GM23338 (cell line): ENCODE data around the gene PITHD1.
"Not testable (repeated sequence)": the region's sequence is repeated elsewhere in the genome, so short reads cannot be mapped to it uniquely, and the experiment has no call there.

Source experiments
- CREB1 ChIP-seq: fragments of 250-450 bp; sonication (Bioruptor Pico); IDR thresholded peaks from 2 replicates; pipeline ENCODE4 v1.5.0; 2020; ENCODE audit warnings: low read depth, mild to moderate bottlenecking, moderate library complexity
- ETS1 ChIP-seq: IDR thresholded peaks from 2 replicates; pipeline ENCODE4 v1.6.1; 2016; ENCODE audit warnings: antibody characterized with exemption
- EZH2 ChIP-seq: fragments of 200-600 bp; sonication (generic); IDR thresholded peaks from one replicate; pipeline ENCODE4 v1.8.0; 2017; ENCODE audit warnings: antibody characterized with exemption, mild to moderate bottlenecking, low read depth; ENCODE audit not compliant: unreplicated experiment
- EZH2phosphoT487 ChIP-seq: fragments of 200-600 bp; sonication (generic); IDR thresholded peaks from one replicate; pipeline ENCODE4 v1.8.1; 2018; ENCODE audit warnings: antibody characterized with exemption; ENCODE audit not compliant: unreplicated experiment
- JUNB ChIP-seq: IDR thresholded peaks from one replicate; pipeline ENCODE4 v1.6.1; 2016; ENCODE audit warnings: antibody characterized with exemption; ENCODE audit not compliant: unreplicated experiment
- NANOG ChIP-seq: IDR thresholded peaks from 2 replicates; pipeline ENCODE4 v1.6.1; 2016; ENCODE audit warnings: antibody characterized with exemption, borderline replicate concordance
- POLR2AphosphoS5 ChIP-seq: IDR thresholded peaks from 2 replicates; pipeline ENCODE4 v1.6.1; 2016; ENCODE audit warnings: antibody characterized with exemption, low read depth
- STAT1 ChIP-seq: IDR thresholded peaks from one replicate; pipeline ENCODE4 v1.6.1; 2016; ENCODE audit warnings: antibody characterized with exemption; ENCODE audit not compliant: unreplicated experiment
- ZNF114 ChIP-seq: fragments of 250-450 bp; sonication (Bioruptor Pico); IDR thresholded peaks from 2 replicates; pipeline ENCODE4 v1.5.0; 2020; ENCODE audit warnings: mild to moderate bottlenecking, moderate library complexity
- ZNF331 ChIP-seq: fragments of 250-450 bp; sonication (Bioruptor Pico); IDR thresholded peaks from 2 replicates; pipeline ENCODE4 v1.5.0; 2020; ENCODE audit warnings: low read depth, mild to moderate bottlenecking, moderate library complexity
- ZNF462 ChIP-seq: fragments of 250-450 bp; sonication (Bioruptor Pico); IDR thresholded peaks from 2 replicates; pipeline ENCODE4 v1.5.0; 2020; ENCODE audit warnings: mild to moderate bottlenecking, moderate library complexity
- TF ChIP-seq, protein P1 (sequence below), 2 experiments: fragments of 200-600 bp in 1 of 2; sonication (generic) in 1 of 2; conservative IDR thresholded peaks; 2 replicates each; pipeline versions ENCODE4 v1.5.1 to v1.6.1; 2016 to 2017; ENCODE audit warnings: antibody characterized with exemption in 2 of 2, low read depth in 2 of 2, mild to moderate bottlenecking in 2 of 2, moderate library complexity in 1 of 2
- TF ChIP-seq, protein P2 (sequence below): IDR thresholded peaks from one replicate; pipeline ENCODE4 v1.6.1; 2018; ENCODE audit warnings: antibody characterized with exemption; ENCODE audit not compliant: unreplicated experiment

DNA sequence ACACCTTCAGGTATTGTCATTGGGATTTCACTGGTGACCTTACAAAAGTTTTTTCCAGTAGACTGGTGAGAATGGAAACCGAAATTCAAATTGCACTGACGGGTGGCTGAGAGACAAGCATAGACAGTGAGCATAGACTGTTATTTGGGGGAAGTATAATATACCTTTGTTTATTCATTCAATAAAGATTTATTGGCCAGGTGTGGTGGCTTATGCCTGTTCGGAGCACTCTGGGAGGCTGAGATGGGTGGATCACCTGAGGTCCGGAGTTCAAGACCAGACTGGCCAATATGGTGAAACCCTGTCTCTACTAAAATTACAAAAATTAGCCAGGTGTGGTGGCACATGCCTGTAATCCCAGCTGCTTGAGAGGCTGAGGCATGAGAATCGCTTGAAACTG lies 44.9 kb upstream of the PITHD1 start:
- TF ChIP-seq, protein P1, sequence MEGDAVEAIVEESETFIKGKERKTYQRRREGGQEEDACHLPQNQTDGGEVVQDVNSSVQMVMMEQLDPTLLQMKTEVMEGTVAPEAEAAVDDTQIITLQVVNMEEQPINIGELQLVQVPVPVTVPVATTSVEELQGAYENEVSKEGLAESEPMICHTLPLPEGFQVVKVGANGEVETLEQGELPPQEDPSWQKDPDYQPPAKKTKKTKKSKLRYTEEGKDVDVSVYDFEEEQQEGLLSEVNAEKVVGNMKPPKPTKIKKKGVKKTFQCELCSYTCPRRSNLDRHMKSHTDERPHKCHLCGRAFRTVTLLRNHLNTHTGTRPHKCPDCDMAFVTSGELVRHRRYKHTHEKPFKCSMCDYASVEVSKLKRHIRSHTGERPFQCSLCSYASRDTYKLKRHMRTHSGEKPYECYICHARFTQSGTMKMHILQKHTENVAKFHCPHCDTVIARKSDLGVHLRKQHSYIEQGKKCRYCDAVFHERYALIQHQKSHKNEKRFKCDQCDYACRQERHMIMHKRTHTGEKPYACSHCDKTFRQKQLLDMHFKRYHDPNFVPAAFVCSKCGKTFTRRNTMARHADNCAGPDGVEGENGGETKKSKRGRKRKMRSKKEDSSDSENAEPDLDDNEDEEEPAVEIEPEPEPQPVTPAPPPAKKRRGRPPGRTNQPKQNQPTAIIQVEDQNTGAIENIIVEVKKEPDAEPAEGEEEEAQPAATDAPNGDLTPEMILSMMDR (conservative IDR thresholded peaks at IDR 0.05; ENCODE audit: low read depth in 2 of 2): not testable (repeated sequence)
- not testable (repeated sequence) for TF ChIP-seq EZH2phosphoT487; EZH2; POLR2AphosphoS5; CREB1 (CRISPR knock-in tag); JUNB; ETS1; STAT1; ZNF114 (CRISPR knock-in tag); ZNF462; ZNF331 (CRISPR knock-in tag); NANOG
- TF ChIP-seq, protein P2, sequence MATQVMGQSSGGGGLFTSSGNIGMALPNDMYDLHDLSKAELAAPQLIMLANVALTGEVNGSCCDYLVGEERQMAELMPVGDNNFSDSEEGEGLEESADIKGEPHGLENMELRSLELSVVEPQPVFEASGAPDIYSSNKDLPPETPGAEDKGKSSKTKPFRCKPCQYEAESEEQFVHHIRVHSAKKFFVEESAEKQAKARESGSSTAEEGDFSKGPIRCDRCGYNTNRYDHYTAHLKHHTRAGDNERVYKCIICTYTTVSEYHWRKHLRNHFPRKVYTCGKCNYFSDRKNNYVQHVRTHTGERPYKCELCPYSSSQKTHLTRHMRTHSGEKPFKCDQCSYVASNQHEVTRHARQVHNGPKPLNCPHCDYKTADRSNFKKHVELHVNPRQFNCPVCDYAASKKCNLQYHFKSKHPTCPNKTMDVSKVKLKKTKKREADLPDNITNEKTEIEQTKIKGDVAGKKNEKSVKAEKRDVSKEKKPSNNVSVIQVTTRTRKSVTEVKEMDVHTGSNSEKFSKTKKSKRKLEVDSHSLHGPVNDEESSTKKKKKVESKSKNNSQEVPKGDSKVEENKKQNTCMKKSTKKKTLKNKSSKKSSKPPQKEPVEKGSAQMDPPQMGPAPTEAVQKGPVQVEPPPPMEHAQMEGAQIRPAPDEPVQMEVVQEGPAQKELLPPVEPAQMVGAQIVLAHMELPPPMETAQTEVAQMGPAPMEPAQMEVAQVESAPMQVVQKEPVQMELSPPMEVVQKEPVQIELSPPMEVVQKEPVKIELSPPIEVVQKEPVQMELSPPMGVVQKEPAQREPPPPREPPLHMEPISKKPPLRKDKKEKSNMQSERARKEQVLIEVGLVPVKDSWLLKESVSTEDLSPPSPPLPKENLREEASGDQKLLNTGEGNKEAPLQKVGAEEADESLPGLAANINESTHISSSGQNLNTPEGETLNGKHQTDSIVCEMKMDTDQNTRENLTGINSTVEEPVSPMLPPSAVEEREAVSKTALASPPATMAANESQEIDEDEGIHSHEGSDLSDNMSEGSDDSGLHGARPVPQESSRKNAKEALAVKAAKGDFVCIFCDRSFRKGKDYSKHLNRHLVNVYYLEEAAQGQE: not testable (repeated sequence)
